ENCODE results near the gene KCNC1.

Gene KCNC1

GRCh38 chr11:17813391-17814059 is 78.9 kb downstream of the KCNC1 start:
- no peak for TF ChIP-seq ZFX (IDR thresholded peaks at IDR 0.05; ENCODE audit: borderline replicate concordance)
- TF ChIP-seq, protein P1, sequence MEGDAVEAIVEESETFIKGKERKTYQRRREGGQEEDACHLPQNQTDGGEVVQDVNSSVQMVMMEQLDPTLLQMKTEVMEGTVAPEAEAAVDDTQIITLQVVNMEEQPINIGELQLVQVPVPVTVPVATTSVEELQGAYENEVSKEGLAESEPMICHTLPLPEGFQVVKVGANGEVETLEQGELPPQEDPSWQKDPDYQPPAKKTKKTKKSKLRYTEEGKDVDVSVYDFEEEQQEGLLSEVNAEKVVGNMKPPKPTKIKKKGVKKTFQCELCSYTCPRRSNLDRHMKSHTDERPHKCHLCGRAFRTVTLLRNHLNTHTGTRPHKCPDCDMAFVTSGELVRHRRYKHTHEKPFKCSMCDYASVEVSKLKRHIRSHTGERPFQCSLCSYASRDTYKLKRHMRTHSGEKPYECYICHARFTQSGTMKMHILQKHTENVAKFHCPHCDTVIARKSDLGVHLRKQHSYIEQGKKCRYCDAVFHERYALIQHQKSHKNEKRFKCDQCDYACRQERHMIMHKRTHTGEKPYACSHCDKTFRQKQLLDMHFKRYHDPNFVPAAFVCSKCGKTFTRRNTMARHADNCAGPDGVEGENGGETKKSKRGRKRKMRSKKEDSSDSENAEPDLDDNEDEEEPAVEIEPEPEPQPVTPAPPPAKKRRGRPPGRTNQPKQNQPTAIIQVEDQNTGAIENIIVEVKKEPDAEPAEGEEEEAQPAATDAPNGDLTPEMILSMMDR (IDR thresholded peaks at IDR 0.05) = no peak
- H3K27ac ChIP-seq = no peak overlapping the region

GRCh38 chr11:17814546-17814945 is 80.0 kb downstream of the KCNC1 start:
- no peak overlapping the region for H3K27ac ChIP-seq
- TF ChIP-seq ZFX (IDR thresholded peaks at IDR 0.05; ENCODE audit: borderline replicate concordance) = no peak
- TF ChIP-seq, protein P1 (IDR thresholded peaks at IDR 0.05) = no peak

DNA sequence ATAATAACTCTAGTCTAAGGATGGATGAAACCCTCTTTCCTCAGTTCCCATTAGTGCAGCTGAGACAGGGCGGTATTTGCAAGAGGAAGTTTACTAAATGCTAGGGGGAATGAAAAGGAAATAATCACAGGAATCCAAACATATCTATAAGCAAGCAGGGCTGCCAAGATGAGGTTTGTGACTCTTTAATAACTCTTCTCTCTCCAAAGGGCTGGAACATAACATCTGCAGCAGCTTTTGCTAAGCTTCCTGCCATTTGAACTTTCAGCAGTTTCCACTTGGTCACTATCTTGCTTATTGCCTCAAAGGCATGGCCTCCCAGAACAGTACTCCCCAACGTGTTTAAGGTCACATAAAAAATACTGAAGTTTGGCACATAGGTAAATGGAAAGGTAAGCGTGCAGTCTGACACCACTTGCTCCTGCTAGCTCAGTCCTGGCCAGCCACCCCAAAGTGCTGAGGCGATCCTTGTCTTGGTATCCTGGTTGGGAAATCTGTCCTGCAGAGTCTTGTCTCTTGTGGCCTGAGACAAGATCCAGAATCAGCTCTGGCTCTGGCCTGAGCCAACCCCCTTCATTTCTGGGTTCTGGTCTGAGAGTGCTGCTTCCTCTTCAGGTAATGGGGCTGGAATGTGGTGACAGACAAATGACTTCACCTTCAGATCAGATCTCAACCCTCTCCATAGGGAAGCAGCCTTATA is 81.8 kb downstream of the KCNC1 start:
- TF ChIP-seq ZFX (IDR thresholded peaks at IDR 0.05; ENCODE audit: borderline replicate concordance) = no peak
- TF ChIP-seq, protein P1 (IDR thresholded peaks at IDR 0.05) = no peak

DNA sequence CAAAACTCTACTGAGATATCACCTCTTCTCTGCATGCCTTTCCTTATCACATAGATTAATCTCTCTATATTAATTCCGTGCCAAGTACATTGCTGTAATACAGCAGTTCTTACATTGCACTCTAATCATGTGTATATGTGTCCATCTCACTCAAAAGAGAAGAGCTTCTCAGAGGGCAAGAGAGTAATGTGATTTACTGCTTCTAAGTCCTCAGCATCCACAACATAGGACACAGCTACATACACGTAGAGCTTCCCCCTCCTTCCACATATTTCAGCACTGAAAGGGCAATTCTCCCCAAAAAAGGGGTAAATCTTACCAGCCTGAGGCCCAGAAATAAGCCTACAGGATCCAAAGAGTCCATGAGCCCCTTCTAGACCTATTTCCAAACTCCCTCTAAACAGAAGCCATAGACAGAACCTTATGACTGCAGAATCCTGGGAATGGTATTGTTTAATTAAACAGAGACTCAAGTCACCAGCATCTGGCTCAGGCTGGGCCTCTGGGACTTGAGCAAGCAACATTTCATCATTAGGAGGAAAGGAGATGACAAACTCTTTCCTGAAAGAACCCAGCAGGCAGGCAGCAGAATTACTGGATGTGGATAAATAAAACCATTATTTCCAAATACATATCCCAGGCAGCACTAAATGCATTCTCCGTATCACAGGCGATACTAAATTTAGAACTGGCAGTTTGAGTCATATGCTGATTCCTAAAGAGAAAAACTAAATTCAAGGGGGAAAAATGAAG is 87.2 kb downstream of the KCNC1 start:
- no peak overlapping the region for H3K27ac ChIP-seq
- no peak for TF ChIP-seq ZFX (IDR thresholded peaks at IDR 0.05; ENCODE audit: borderline replicate concordance)
- TF ChIP-seq, protein P1 (IDR thresholded peaks at IDR 0.05) = no peak

More for the DNA sequence above, 81.8 kb downstream of the KCNC1 start:
- H3K27ac ChIP-seq = no peak overlapping the region

DNA sequence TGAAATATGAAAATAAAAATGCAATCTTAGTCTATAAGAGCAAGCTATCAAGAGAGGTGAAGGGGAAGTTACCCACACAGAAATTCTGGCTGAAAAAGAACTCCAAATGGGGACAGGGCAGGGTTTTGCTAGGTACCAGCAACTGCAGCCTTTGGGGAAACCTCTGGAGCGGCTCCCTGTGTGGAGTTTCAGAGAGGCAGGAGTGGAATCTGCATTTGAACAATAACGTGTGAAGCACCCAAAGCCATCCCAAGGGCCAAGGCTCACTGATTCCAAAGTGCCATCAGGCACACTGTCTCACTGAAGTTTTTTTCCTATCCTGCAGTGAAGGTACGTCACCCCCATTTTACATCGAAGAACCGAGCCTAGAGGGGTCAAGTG is 87.8 kb downstream of the KCNC1 start:
- no peak overlapping the region for H3K27ac ChIP-seq

DNA sequence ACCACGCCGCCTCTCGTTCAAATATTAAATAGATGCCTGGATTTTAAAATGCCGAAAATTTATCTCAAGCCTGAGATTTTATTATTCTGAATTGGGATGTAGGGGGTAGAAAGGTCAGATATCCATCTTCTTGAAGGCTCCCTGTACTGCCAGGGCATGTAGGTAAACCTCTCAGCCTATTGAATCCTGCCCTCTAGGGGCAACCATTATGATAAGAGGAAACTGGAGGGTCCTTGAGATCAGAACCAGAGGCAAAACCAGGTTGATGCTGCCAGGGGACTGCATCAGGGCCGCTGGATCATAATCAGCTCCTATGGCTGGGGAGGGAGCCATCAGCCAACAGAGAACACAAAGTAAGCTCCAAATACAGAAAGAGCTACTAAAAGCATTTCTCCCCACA is 92.4 kb downstream of the KCNC1 start:
- H3K27ac ChIP-seq = no peak overlapping the region
- TF ChIP-seq, protein P1 (IDR thresholded peaks at IDR 0.05) = peak; percentile 12; the same call in 1 of the 2 replicates
- TF ChIP-seq ZFX (IDR thresholded peaks at IDR 0.05; ENCODE audit: borderline replicate concordance) = no peak

More for the DNA sequence above, 87.8 kb downstream of the KCNC1 start:
- TF ChIP-seq, protein P1 (IDR thresholded peaks at IDR 0.05) = no peak
- TF ChIP-seq ZFX (IDR thresholded peaks at IDR 0.05; ENCODE audit: borderline replicate concordance) = no peak
